GM12892 (cell line): ENCODE data around the gene MESD.

Experiments
- POLR2A ChIP-seq: IDR thresholded peaks from 2 replicates; pipeline ENCODE4 v1.6.1; 2011; ENCODE audit warnings: low read depth, low read length, control low read depth
- POLR2AphosphoS5 ChIP-seq: IDR thresholded peaks from 2 replicates; pipeline ENCODE4 v1.6.1; 2011; ENCODE audit warnings: low read depth, low read length, control low read depth
- TAF1 ChIP-seq: IDR thresholded peaks from 2 replicates; pipeline ENCODE4 v1.6.1; 2011; ENCODE audit warnings: low read depth, mild to moderate bottlenecking, control low read depth, low read length, borderline replicate concordance

DNA sequence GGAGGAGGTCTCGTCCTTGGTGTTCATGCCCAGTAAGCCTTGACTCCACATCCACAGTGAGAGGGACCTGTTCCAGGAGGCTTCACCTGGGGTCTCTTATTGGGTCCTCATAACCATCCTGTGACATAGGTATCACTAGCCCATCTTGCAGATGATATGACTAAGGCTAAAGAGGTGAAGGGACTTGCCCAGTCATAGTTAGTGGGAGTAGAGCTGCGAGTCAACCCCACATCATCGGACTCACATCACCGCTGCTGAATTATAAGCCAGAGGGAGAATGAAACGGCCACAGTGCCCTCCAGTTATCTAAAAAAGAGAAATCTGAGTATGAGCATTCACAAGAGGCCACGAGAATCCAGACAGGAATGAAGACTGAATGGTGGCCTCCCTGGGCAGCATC lies 66.0 kb downstream of the MESD start:
- TF ChIP-seq POLR2AphosphoS5, result no peak
- TF ChIP-seq POLR2A, result no peak
- TF ChIP-seq TAF1, result no peak
